Esophagus muscularis mucosa (tissue), 4 donors: ENCODE results near the gene TMEM119. TPM values are rescaled to one million over a fixed set of nuclear protein-coding genes. Genes with fewer than 3 reads are reported as not detected.

Experiments used
- DNase-seq: peaks from one replicate; pipeline ENCODE4 v3.0.0-alpha.2; 2017; ENCODE audit errors: extremely low spot score
- H3K27ac ChIP-seq, 4 donors: fragments of 200-600 bp; sonication (generic); replicated peaks in 1 of 4; 1 replicate in 3 of 4; 2 replicates in 1 of 4; pipeline ENCODE4 v1.5.1; 2016 to 2019; ENCODE audit warnings: mild to moderate bottlenecking in 1 of 4
- H3K27me3 ChIP-seq, 4 donors: fragments of 200-600 bp; sonication (generic); one replicate each; pipeline versions ENCODE4 v1.5.1 to v1.6.0; 2016 to 2019
- H3K36me3 ChIP-seq, 4 donors: fragments of 200-600 bp; sonication (generic); one replicate each; pipeline ENCODE4 v1.5.1; 2016 to 2019
- H3K4me1 ChIP-seq, 4 donors: fragments of 200-600 bp; sonication (generic); one replicate each; pipeline ENCODE4 v1.5.1; 2016 to 2019
- H3K4me3 ChIP-seq, 4 donors: fragments of 200-600 bp; sonication (generic); 1 replicate in 2 of 4; 2 replicates in 2 of 4; pipeline ENCODE4 v1.5.1; 2016 to 2019; ENCODE audit warnings: mild to moderate bottlenecking in 4 of 4, moderate library complexity in 1 of 4
- H3K9me3 ChIP-seq, 4 donors: fragments of 200-600 bp; sonication (generic); 1 replicate in 3 of 4; 2 replicates in 1 of 4; pipeline ENCODE4 v1.5.1; 2016 to 2019
- EP300 ChIP-seq: sonication (generic); formaldehyde crosslinking; IDR thresholded peaks from one replicate; pipeline ENCODE4 v1.6.1; 2017; ENCODE audit warnings: antibody characterized with exemption
- POLR2A ChIP-seq: fragments of 450-650 bp; IDR thresholded peaks from one replicate; pipeline ENCODE4 v1.6.1; 2017; ENCODE audit warnings: antibody characterized with exemption, moderate library complexity, mild to moderate bottlenecking, low read depth
- POLR2AphosphoS5 ChIP-seq, 2 donors: sonication (generic); formaldehyde crosslinking; IDR thresholded peaks; one replicate each; pipeline ENCODE4 v1.6.1; 2017; ENCODE audit warnings: antibody characterized with exemption in 2 of 2
- WGBS: methylation state at CpG from one replicate; pipeline ENCODE4 v1.1.5; 2018; 5-methylcytosine and 5-hydroxymethylcytosine counted together
- intact Hi-C: fragments of 100-400 bp; cut with DNase I; formaldehyde crosslinking; loops from one replicate; pipeline ENCODE4 v1.15.1; 2023
- total RNA-seq, 4 donors: library from RNA; depleted of rRNA; stranded (reverse); fragments of >200 nt; gene quantifications; one replicate each; pipeline versions ENCODE4 v1.1.0 to v1.2.1, GENCODE V29; 2016
- TF ChIP-seq, protein P1 (sequence below), 3 experiments: fragments of 200-600 bp in 2 of 3; fragments of 450-650 bp in 1 of 3; sonication (generic) in 2 of 3; IDR thresholded peaks; one replicate each; pipeline ENCODE4 v1.5.1; 2017 to 2019; ENCODE audit warnings: antibody characterized with exemption in 3 of 3, mild to moderate bottlenecking in 2 of 3, moderate library complexity in 1 of 3

Gene TMEM119
- total RNA-seq, 4 donors from 2014 or later = 3.6 to 12.2 (median 7.1) TPM

DNA sequence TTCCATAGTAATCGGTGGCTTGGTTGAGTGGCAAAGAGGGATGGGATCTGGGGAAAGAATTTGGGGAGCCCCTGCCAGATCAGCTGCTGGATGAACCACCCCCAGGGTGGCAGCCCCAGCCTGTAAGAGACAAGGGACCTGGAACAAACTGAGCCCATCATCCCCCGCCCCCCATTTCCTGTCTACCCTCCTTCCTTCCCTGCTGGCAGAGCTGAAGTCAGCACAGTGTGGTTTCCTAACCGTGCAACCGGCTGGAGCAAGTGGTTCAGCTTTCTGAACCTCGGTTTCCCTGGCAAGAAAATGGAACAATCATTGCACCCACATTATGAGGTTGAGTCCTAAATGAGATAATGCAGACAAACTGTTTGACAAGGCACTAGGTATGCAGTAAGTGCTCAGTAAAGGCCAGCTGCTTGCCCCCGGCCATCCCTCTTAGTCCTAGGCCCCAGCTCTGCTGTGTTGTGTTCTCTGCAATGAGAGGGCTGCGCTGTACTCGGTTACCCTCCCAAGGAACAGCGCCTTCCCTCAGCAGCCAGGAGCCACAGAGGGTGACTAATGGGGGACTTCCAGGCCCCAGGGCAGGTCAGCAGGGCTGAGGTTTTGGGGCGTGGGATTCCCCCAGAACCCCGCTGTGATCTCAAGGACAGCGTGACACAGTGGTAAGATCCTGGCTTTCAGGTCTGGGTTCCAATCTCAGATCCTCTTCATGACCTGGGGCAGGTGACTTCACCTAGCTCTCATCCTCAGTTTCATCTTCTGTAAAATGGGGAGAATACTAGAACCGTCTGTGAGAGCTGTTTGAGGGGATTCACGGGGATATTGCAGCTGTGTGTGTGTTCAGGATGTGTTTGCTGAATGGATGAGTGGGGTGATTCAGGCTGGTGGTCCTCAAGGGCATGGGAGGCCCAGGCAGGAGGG is 19.3 kb upstream of the TMEM119 start:
- H3K4me1 ChIP-seq = peaks cover 8 to 26% (median 11%) of the 10 kb centered on the region in 4 donors
- no peaks in the 10 kb centered on the region for H3K36me3 ChIP-seq
- TF ChIP-seq POLR2AphosphoS5 (IDR thresholded peaks at IDR 0.05) = no peak
- no peak for TF ChIP-seq POLR2A
- TF ChIP-seq, protein P1, sequence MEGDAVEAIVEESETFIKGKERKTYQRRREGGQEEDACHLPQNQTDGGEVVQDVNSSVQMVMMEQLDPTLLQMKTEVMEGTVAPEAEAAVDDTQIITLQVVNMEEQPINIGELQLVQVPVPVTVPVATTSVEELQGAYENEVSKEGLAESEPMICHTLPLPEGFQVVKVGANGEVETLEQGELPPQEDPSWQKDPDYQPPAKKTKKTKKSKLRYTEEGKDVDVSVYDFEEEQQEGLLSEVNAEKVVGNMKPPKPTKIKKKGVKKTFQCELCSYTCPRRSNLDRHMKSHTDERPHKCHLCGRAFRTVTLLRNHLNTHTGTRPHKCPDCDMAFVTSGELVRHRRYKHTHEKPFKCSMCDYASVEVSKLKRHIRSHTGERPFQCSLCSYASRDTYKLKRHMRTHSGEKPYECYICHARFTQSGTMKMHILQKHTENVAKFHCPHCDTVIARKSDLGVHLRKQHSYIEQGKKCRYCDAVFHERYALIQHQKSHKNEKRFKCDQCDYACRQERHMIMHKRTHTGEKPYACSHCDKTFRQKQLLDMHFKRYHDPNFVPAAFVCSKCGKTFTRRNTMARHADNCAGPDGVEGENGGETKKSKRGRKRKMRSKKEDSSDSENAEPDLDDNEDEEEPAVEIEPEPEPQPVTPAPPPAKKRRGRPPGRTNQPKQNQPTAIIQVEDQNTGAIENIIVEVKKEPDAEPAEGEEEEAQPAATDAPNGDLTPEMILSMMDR (IDR thresholded peaks at IDR 0.05) = no peak
- no peak for TF ChIP-seq EP300
- peaks cover 0 to 4% (median 0%) of the 10 kb centered on the region in 4 donors for H3K9me3 ChIP-seq
- whole genome bisulfite sequencing = 84% methylated on average over 12 of the region's 14 CpGs
- intact Hi-C loops = loop anchor here (5.0 kb wide), 1 partner anchor 335 kb away; no protein-coding TSS in a partner anchor
- DNase-seq = no peak
- H3K27ac ChIP-seq = no peak overlapping the region
- H3K27me3 ChIP-seq = no peaks in the 10 kb centered on the region
- no peak overlapping the region for H3K4me3 ChIP-seq

DNA sequence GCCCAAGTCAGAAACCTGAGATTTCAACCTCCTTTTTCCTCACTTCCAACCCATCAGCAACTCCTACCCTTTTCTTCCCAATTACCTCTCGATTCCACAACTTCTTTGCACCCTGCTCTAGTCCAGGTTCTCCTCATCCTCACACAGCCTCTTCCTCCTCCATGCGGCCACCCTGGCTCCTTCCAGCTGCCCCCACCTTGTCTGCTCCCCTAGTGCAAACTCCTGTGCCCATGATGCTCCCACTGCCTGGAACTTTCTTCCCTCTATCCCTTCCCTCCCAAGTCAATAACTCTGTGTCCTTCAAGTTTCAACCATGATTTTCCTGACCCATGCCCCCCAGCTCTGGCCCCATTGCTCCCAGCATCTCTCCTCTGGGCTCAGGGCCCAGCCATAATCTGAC is 18.5 kb upstream of the TMEM119 start:
- Histone ChIP-seq H3K4me1 (peaks cover 4 to 26% (median 10%) of the 10 kb centered on the region in 4 donors), H3K27me3 (no peaks in the 10 kb centered on the region), H3K27ac (no peak overlapping the region), H3K4me3 (no peak overlapping the region), H3K36me3 (no peaks in the 10 kb centered on the region), H3K9me3 (peaks cover 0 to 4% (median 0%) of the 10 kb centered on the region in 4 donors)
- intact Hi-C loops = loop anchor here (5.0 kb wide), 1 partner anchor 336 kb away; no protein-coding TSS in a partner anchor
- DNase-seq = no peak
- 96% methylated on average over 2 of the region's 2 CpGs for WGBS
- TF ChIP-seq POLR2A (no peak), EP300 (no peak), POLR2AphosphoS5 (IDR thresholded peaks at IDR 0.05) (no peak)
- TF ChIP-seq, protein P1 (IDR thresholded peaks at IDR 0.05) = no peak

DNA sequence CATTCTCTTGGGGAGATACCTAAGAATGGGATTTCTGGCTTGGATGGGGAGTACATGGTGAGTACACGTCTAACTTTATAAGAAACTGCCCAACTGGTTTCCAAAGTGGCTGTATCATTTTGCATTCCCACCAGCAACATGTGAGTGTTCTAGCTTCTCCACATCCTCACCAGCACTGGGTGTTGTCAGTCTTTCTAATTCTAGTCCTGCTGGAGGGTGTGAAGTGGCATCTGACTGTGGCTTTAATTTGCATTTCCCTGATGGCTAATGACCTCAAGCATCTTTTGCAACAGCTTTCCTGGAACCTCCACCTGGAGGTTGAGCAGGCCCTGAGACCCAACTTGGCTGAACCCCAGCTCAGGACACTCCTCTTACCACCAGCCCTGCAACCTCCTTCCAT is 18.0 kb upstream of the TMEM119 start:
- Histone ChIP-seq H3K27ac (no peak overlapping the region), H3K4me3 (no peak overlapping the region), H3K36me3 (no peaks in the 10 kb centered on the region), H3K4me1 (peaks cover 4 to 26% (median 10%) of the 10 kb centered on the region in 4 donors), H3K9me3 (peaks cover 0 to 4% (median 0%) of the 10 kb centered on the region in 4 donors), H3K27me3 (no peaks in the 10 kb centered on the region)
- intact Hi-C loops = loop anchor here (5.0 kb wide), 1 partner anchor 336 kb away; no protein-coding TSS in a partner anchor
- WGBS = 77% methylated on average over 1 of the region's 1 CpG
- TF ChIP-seq EP300 (no peak), POLR2AphosphoS5 (IDR thresholded peaks at IDR 0.05) (no peak), POLR2A (no peak)
- TF ChIP-seq, protein P1 (IDR thresholded peaks at IDR 0.05) = no peak
- no peak for DNase-seq

DNA sequence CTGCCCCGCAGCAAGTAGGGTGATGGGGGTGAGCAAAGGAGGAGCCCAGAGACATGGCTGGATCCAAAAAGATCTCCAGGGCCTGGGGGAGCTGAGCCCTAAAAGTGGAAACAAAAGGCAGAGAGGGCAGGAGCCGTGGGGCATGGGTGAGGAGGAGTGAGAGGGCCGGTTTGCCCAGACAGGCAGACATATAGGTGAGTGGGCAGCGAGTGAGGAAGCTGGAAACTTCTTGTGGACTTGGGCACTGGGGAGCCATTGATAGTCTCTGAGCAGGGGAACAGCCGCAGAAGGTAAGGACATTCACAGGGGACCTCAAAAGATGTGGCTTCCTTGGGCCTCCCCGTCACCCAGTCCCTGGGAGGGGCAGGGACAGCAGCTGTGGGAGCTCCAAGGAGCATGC is 16.8 kb upstream of the TMEM119 start:
- no peaks in the 10 kb centered on the region for H3K27me3 ChIP-seq
- peaks cover 0 to 4% (median 0%) of the 10 kb centered on the region in 4 donors for H3K9me3 ChIP-seq
- intact Hi-C loops = loop anchor here (5.0 kb wide), 1 partner anchor 338 kb away; no protein-coding TSS in a partner anchor
- H3K36me3 ChIP-seq = no peaks in the 10 kb centered on the region
- no peak overlapping the region for H3K27ac ChIP-seq
- TF ChIP-seq, protein P1 (IDR thresholded peaks at IDR 0.05) = no peak
- TF ChIP-seq EP300 (no peak), POLR2AphosphoS5 (IDR thresholded peaks at IDR 0.05) (no peak)
- H3K4me1 ChIP-seq = peaks cover 6 to 33% (median 19%) of the 10 kb centered on the region in 4 donors
- H3K4me3 ChIP-seq = no peak overlapping the region
- no peak for DNase-seq
- WGBS = 89% methylated on average over 6 of the region's 6 CpGs
